ENCODE measurements around the gene ANKRD44.

Gene ANKRD44

DNA sequence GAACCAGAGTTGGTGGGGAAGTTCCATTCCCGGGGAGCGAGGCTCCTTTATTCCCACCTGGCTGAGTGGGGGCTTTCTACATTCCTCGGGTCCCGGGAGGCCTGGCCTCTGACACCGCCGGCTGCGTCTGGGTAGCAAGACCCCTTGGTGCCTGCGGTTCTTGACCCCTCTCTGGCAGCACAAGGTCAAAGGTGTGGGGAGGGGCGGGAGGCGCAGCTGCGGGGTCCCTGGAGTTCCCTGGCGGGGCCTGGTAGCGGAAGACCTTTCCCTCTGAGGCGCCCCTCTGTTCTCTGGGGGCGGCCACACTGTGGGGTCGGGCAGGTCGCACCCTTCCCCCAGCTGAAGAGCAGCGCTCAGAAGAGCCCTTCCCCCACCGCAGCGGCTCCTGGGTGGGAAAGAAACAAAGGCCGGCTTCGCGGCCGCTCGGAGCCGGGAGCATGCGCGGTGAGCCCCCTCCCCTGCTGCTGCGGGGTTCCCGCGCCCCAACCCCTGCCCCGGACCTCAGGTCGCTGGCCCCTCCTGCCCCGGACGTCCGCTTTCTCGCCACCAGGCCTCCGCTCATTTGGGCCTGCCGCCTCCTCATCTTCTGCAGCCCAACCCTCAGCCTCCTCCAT lies 146.3 kb downstream of the ANKRD44 start:
- peak overlapping the region; percentile 30 for H3K9ac ChIP-seq (ENCODE audit: low read length)
- H3K4ac ChIP-seq (ENCODE audit: low read depth in 1 of 2, low read length in 2 of 2): peak overlapping the region; percentile 48 to 78
- H3K4me3 ChIP-seq (ENCODE audit: insufficient read depth in 1 of 2, low read depth in 1 of 2, low read length in 2 of 2): peak overlapping the region; percentile 18 to 35
- H4K8ac ChIP-seq (ENCODE audit: low read length): peak overlapping the region; percentile 92
- H2BK15ac ChIP-seq (ENCODE audit: low read depth, poor library complexity, severe bottlenecking): peak overlapping the region; percentile 91
- peak overlapping the region; percentile 57 for H4K91ac ChIP-seq (ENCODE audit: low read length)
- peak overlapping the region; percentile 48 to 64 for H3K18ac ChIP-seq (ENCODE audit: low read depth in 1 of 2, low read length in 2 of 2)
- peaks cover 2% of the 10 kb centered on the region for H3K79me1 ChIP-seq (replicated peaks; ENCODE audit: low read length, poor library complexity, severe bottlenecking)
- H2BK12ac ChIP-seq (ENCODE audit: low read length in 2 of 2): no peak overlapping the region
- H3K36me3 ChIP-seq (ENCODE audit: control insufficient read depth in 1 of 2, insufficient read depth in 2 of 2, low read depth in 1 of 2, low read length in 2 of 2): no peaks in the 10 kb centered on the region
- no peak overlapping the region for H3K23ac ChIP-seq (ENCODE audit: low read length in 2 of 2)
- H3K14ac ChIP-seq (ENCODE audit: low read length in 2 of 2): no peak overlapping the region
- no peak for DNase-seq
- WGBS: 26% methylated on average over 38 of the region's 39 CpGs
- H3K27ac ChIP-seq (ENCODE audit: low read length, poor library complexity, severe bottlenecking): no peak overlapping the region
- no peak overlapping the region for H2AK5ac ChIP-seq (ENCODE audit: low read length, severe bottlenecking)
- no peak overlapping the region for H2BK5ac ChIP-seq (ENCODE audit: low read depth, low read length, poor library complexity, severe bottlenecking)
- H3K27me3 ChIP-seq (ENCODE audit: control insufficient read depth in 1 of 2, insufficient read depth in 1 of 2, low read length in 2 of 2): no peaks in the 10 kb centered on the region
- H3K4me1 ChIP-seq (ENCODE audit: control insufficient read depth, insufficient read depth, low read depth, low read length): peaks cover 3% of the 10 kb centered on the region
- H3K4me2 ChIP-seq (ENCODE audit: low read length, poor library complexity, severe bottlenecking): peak overlapping the region; percentile 51
- H3K9me3 ChIP-seq (ENCODE audit: control insufficient read depth, low read length): no peaks in the 10 kb centered on the region
- peak overlapping the region; percentile 35 for H2BK120ac ChIP-seq (ENCODE audit: low read depth, low read length)
- H2AFZ ChIP-seq (ENCODE audit: low read depth, low read length): peak overlapping the region; percentile 36

DNA sequence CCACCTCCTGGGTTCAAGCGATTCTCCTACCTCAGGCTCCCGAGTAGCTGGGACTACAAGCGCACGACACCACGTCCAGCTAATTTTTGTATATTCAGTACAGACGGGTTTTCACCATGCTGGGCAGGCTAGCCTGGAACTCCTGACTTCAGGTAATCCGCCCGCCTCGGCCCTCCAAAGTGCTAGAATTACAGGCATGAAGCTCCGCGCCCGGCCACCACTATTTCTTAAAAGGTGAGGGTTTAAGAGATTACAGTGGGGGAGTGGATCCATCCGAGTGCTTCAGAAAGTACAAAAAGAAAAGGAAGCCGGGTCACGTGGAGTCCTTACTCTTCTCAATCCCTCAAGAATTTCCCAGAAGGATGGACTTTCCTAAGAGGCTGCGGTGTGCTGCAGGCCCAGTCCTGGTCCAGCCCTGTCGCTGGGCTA lies 146.9 kb downstream of the ANKRD44 start:
- H2BK15ac ChIP-seq (ENCODE audit: low read depth, poor library complexity, severe bottlenecking): no peak overlapping the region
- no peak for DNase-seq
- peak overlapping the region; percentile 48 to 64 for H3K18ac ChIP-seq (ENCODE audit: low read depth in 1 of 2, low read length in 2 of 2)
- H3K27me3 ChIP-seq (ENCODE audit: control insufficient read depth in 1 of 2, insufficient read depth in 1 of 2, low read length in 2 of 2): no peaks in the 10 kb centered on the region
- H3K36me3 ChIP-seq (ENCODE audit: control insufficient read depth in 1 of 2, insufficient read depth in 2 of 2, low read depth in 1 of 2, low read length in 2 of 2): no peaks in the 10 kb centered on the region
- peak overlapping the region in 1 of 2 experiments; percentile 78 for H3K4ac ChIP-seq (ENCODE audit: low read depth in 1 of 2, low read length in 2 of 2)
- no peak overlapping the region for H3K27ac ChIP-seq (ENCODE audit: low read length, poor library complexity, severe bottlenecking)
- H4K8ac ChIP-seq (ENCODE audit: low read length): peak overlapping the region; percentile 92
- WGBS: 88% methylated on average over 17 of the region's 17 CpGs
- no peak overlapping the region for H3K4me3 ChIP-seq (ENCODE audit: insufficient read depth in 1 of 2, low read depth in 1 of 2, low read length in 2 of 2)
- no peak overlapping the region for H3K14ac ChIP-seq (ENCODE audit: low read length in 2 of 2)
- H3K23ac ChIP-seq (ENCODE audit: low read length in 2 of 2): no peak overlapping the region
- no peaks in the 10 kb centered on the region for H3K9me3 ChIP-seq (ENCODE audit: control insufficient read depth, low read length)
- H2BK5ac ChIP-seq (ENCODE audit: low read depth, low read length, poor library complexity, severe bottlenecking): no peak overlapping the region
- no peak overlapping the region for H2AK5ac ChIP-seq (ENCODE audit: low read length, severe bottlenecking)
- peak overlapping the region; percentile 51 for H3K4me2 ChIP-seq (ENCODE audit: low read length, poor library complexity, severe bottlenecking)
- H4K91ac ChIP-seq (ENCODE audit: low read length): no peak overlapping the region
- peak overlapping the region; percentile 36 for H2AFZ ChIP-seq (ENCODE audit: low read depth, low read length)
- H3K9ac ChIP-seq (ENCODE audit: low read length): peak overlapping the region; percentile 30
- H3K4me1 ChIP-seq (ENCODE audit: control insufficient read depth, insufficient read depth, low read depth, low read length): peaks cover 3% of the 10 kb centered on the region
- no peak overlapping the region for H2BK120ac ChIP-seq (ENCODE audit: low read depth, low read length)
- peaks cover 2% of the 10 kb centered on the region for H3K79me1 ChIP-seq (replicated peaks; ENCODE audit: low read length, poor library complexity, severe bottlenecking)
- H2BK12ac ChIP-seq (ENCODE audit: low read length in 2 of 2): peak overlapping the region in 1 of 2 experiments; percentile 39

DNA sequence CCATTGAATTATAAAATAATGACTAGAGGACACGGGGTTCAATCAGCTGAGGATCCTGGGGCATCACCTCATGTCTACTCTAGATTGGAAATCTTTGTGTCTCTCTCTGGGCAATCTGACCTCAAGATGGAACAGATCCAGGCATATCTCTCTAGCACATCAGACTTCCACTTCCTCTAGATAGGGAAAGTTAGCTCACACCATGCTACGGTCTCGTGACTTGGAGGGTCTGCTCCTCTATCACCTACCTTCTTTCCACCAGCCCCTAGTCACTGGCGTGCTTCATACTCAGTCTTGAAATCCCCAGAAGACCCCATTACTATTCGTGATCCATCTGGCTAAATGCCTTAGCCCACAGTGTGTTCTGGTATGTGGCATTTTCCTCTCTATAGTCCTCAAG lies 148.8 kb downstream of the ANKRD44 start:
- DNase-seq: no peak

DNA sequence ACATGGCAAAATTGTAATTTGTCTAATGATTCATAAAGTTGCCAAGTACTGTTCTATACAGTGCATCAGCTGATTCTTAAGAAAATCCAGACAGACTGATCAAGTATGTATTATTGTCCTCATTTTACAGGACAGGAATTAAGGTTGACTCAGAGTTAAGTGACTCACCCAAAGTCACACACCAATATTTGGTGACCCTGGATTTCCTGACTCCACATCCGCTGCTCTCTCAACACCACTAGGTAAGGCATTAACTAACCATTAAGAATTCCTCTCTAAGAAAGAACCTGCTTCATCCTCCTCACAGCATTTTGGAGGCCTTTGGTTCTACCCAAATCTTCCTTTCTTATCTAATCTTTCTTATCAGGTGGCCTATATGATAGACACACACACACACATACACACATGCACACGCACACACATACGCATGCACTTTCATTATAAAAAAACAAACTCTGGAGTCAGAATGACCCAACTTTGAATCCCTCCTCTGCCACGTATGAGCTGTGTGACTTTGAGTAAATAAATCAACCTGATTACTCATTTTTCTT lies 150.8 kb downstream of the ANKRD44 start:
- no peak overlapping the region for H3K4me2 ChIP-seq (ENCODE audit: low read length, poor library complexity, severe bottlenecking)
- WGBS: 32% methylated on average over 4 of the region's 4 CpGs
- no peak overlapping the region for H2BK12ac ChIP-seq (ENCODE audit: low read length in 2 of 2)
- no peak overlapping the region for H3K18ac ChIP-seq (ENCODE audit: low read depth in 1 of 2, low read length in 2 of 2)
- H3K4me3 ChIP-seq (ENCODE audit: insufficient read depth in 1 of 2, low read depth in 1 of 2, low read length in 2 of 2): no peak overlapping the region
- no peak overlapping the region for H3K14ac ChIP-seq (ENCODE audit: low read length in 2 of 2)
- no peaks in the 10 kb centered on the region for H3K27me3 ChIP-seq (ENCODE audit: control insufficient read depth in 1 of 2, insufficient read depth in 1 of 2, low read length in 2 of 2)
- H4K8ac ChIP-seq (ENCODE audit: low read length): no peak overlapping the region
- no peak overlapping the region for H3K4ac ChIP-seq (ENCODE audit: low read depth in 1 of 2, low read length in 2 of 2)
- no peak overlapping the region for H4K91ac ChIP-seq (ENCODE audit: low read length)
- H2BK120ac ChIP-seq (ENCODE audit: low read depth, low read length): no peak overlapping the region
- no peaks in the 10 kb centered on the region for H3K36me3 ChIP-seq (ENCODE audit: control insufficient read depth in 1 of 2, insufficient read depth in 2 of 2, low read depth in 1 of 2, low read length in 2 of 2)
- no peak overlapping the region for H3K9ac ChIP-seq (ENCODE audit: low read length)
- peaks cover 3% of the 10 kb centered on the region for H3K79me1 ChIP-seq (replicated peaks; ENCODE audit: low read length, poor library complexity, severe bottlenecking)
- peak overlapping the region; percentile 7 for H3K27ac ChIP-seq (ENCODE audit: low read length, poor library complexity, severe bottlenecking)
- H3K23ac ChIP-seq (ENCODE audit: low read length in 2 of 2): no peak overlapping the region
- H2AK5ac ChIP-seq (ENCODE audit: low read length, severe bottlenecking): no peak overlapping the region
- peak; percentile 83 for DNase-seq
- no peak overlapping the region for H2BK5ac ChIP-seq (ENCODE audit: low read depth, low read length, poor library complexity, severe bottlenecking)
- H3K4me1 ChIP-seq (ENCODE audit: control insufficient read depth, insufficient read depth, low read depth, low read length): peaks cover 5% of the 10 kb centered on the region
- H2BK15ac ChIP-seq (ENCODE audit: low read depth, poor library complexity, severe bottlenecking): no peak overlapping the region
- no peak overlapping the region for H2AFZ ChIP-seq (ENCODE audit: low read depth, low read length)
- H3K9me3 ChIP-seq (ENCODE audit: control insufficient read depth, low read length): no peaks in the 10 kb centered on the region

More for the DNA sequence above, 148.8 kb downstream of the ANKRD44 start:
- Histone ChIP-seq H3K4me2 (ENCODE audit: low read length, poor library complexity, severe bottlenecking) (no peak overlapping the region), H3K9me3 (ENCODE audit: control insufficient read depth, low read length) (no peaks in the 10 kb centered on the region), H3K36me3 (ENCODE audit: control insufficient read depth in 1 of 2, insufficient read depth in 2 of 2, low read depth in 1 of 2, low read length in 2 of 2) (no peaks in the 10 kb centered on the region), H3K14ac (ENCODE audit: low read length in 2 of 2) (no peak overlapping the region), H2BK5ac (ENCODE audit: low read depth, low read length, poor library complexity, severe bottlenecking) (no peak overlapping the region), H4K8ac (ENCODE audit: low read length) (no peak overlapping the region), H4K91ac (ENCODE audit: low read length) (no peak overlapping the region), H2AFZ (ENCODE audit: low read depth, low read length) (no peak overlapping the region), H3K4ac (ENCODE audit: low read depth in 1 of 2, low read length in 2 of 2) (no peak overlapping the region), H3K9ac (ENCODE audit: low read length) (no peak overlapping the region), H3K4me1 (ENCODE audit: control insufficient read depth, insufficient read depth, low read depth, low read length) (peaks cover 5% of the 10 kb centered on the region), H3K18ac (ENCODE audit: low read depth in 1 of 2, low read length in 2 of 2) (no peak overlapping the region), H3K23ac (ENCODE audit: low read length in 2 of 2) (no peak overlapping the region), H3K79me1 (replicated peaks; ENCODE audit: low read length, poor library complexity, severe bottlenecking) (peaks cover 3% of the 10 kb centered on the region), H3K4me3 (ENCODE audit: insufficient read depth in 1 of 2, low read depth in 1 of 2, low read length in 2 of 2) (no peak overlapping the region), H2BK120ac (ENCODE audit: low read depth, low read length) (no peak overlapping the region), H2BK15ac (ENCODE audit: low read depth, poor library complexity, severe bottlenecking) (no peak overlapping the region), H3K27ac (ENCODE audit: low read length, poor library complexity, severe bottlenecking) (no peak overlapping the region), H3K27me3 (ENCODE audit: control insufficient read depth in 1 of 2, insufficient read depth in 1 of 2, low read length in 2 of 2) (no peaks in the 10 kb centered on the region), H2AK5ac (ENCODE audit: low read length, severe bottlenecking) (no peak overlapping the region), H2BK12ac (ENCODE audit: low read length in 2 of 2) (peak overlapping the region in 1 of 2 experiments; percentile 90)
- WGBS: 90% methylated on average over 5 of the region's 5 CpGs
